Endometrium (tissue), 2 donors: ENCODE measurements around the gene MBD5.

Experiments
- FAIRE-seq: peaks from 2 replicates; lab custom pipeline; 2012; peaks lifted over from hg19 to GRCh38; lab: Jason Lieb, UNC
- donor health status: control.
- donor health status: control.

Gene MBD5

GRCh38 chr2:148023861-148024260 lies 3.0 kb downstream of the MBD5 start:
- FAIRE-seq = no peak

DNA sequence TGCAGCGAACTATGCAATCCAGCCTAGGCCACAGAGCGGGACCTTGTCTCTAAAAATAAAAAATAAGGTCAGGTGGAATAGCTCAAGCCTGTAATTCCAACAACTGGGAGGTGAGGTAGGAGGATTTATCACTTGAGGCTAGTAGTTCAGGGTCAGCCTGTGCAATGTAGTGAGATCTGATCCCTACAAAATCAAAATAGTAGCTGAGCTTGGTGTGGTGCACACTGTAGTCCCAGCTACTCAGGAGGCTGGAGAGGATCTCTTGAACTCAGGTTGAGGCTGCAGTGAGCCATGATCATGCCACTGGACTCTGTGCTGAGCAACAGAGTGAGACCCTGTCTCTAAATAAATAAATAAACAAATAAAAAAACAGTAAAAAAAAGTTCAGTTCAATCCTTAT lies 5.7 kb downstream of the MBD5 start:
- no peak for FAIRE-seq

DNA sequence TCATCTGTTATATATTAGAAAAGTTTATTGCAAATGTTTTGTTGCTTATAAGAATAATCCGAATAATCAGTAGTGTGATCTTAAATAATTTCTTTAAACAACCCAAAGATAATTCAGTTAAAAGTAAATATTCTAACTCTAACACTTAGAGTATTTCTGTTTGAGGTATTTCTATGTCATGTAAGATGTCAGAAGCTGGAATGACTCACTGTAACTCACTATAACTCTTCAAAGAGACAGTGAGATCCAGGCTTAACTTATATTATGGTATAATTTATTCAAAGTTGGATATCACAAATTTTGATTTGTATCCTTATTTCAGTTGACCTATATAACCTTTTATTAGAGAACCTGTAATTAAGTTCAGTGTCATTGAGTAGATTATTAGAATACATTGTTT lies 6.9 kb downstream of the MBD5 start:
- peak; percentile 37 for FAIRE-seq

DNA sequence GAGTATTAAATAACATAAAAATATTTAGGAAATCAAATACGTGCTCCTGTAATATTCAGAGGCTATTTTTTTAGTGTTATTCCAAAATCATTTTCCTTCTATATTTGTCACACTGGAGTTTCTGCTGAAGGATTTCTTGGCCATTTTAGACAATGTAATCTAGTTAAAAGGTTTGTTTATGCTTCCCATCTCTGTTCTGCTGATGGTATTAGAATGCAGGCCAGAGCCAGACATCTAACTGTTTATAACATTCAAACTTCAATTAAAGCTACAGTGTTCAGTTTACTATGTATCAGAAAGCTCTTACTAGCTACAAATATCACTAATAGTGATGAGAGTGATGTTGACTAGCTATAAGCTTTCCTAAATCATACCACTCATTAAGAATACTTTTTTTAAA lies 7.9 kb downstream of the MBD5 start:
- FAIRE-seq = no peak

DNA sequence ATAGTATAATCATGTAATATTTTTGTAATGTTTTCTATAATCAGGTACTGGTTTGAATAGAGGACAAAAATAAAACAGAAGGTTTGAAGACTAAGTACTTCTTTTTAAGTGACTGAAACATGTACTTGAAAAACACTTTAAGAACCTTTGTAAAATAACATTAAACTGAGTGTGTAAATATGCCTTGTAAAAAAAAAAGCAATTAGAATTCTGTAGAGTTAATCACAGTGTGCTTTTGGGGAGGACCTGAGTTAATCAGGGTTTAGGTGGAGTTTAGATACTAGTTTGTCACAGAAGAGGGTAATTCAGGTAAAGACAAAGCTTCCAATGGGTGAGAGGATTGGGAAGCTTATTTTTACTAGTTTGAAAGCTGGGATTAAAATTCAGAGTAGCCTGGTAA lies 10.3 kb downstream of the MBD5 start:
- FAIRE-seq = peak; percentile 66

DNA sequence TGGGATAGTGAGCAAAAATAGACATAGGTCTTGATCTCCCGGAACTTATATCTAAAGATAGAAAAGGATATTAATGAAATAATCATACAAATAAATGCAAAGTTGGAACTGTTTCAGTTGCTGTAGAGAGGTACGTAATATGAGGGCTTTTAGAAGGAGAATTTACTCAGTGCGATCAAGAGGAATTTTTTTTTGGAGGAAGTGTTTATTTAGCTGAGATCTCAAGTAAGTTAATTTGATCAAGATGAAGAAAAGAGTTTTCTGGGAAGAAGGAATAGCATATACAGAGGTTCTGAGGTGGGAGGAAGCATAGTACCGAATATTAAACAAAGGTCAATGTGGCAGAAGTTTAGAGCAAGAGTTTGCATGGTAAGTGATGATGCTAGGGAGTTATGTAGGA lies 11.3 kb downstream of the MBD5 start:
- no peak for FAIRE-seq

GRCh38 chr2:148039783-148040182 lies 18.9 kb downstream of the MBD5 start:
- FAIRE-seq = no peak

DNA sequence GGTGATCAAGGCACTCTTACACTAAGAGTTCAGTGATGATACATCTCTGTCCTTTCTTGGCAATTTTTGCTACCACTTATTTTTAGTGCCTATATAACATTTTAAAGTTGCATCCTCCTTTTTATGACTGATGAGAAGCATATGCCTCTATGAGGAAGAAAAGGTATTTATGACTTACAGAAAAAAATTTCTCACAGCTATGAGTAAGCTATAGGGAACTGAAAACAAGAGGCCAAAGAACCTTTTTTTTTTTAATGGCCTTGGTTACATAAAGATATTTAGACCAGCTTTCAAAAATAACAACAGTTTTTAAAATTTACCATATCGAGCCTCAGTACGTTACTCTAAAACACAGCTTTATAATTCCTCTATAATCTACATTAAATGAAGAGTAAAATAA lies 21.3 kb downstream of the MBD5 start:
- FAIRE-seq = no peak

GRCh38 chr2:148044322-148044721 lies 23.4 kb downstream of the MBD5 start:
- no peak for FAIRE-seq

DNA sequence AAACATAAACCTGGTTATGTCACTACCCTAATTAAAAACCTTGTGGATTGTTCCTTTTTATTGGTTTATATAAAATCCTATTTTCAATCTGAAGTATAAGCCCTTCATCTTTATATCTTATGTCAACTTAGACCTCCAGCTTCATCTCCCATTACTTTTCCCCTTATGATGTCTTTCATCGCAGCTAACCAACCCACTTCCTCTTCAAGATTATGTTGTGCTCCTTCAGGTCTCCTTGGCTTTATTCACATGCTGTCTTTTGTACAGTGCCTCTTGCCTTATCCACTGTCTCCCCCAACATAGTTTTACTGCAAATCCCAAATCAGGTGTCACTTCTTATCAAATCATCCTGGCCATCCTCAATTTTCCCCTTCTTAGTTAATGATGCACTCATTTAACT lies 25.9 kb downstream of the MBD5 start:
- FAIRE-seq = no peak

GRCh38 chr2:148048475-148049221 lies 27.8 kb downstream of the MBD5 start:
- no peak for FAIRE-seq

DNA sequence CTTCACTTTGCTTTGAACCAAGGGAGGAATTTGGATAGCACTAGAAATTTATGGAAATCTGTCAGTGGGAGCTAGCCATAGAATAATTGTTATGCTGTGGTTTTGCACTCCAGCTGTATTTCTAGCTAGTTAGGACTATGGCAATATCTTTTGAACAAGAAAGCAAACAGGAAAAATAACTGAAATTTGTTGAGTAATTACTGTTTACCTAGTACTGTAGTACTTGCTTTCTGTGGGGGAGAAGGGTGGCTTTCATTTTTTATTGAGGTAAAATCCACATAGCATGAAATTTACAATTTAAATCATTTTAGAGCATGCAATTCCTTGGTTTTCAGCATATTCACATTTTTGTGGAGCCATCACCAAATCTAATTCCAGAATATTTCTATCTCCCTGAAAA lies 28.4 kb downstream of the MBD5 start:
- no peak for FAIRE-seq

DNA sequence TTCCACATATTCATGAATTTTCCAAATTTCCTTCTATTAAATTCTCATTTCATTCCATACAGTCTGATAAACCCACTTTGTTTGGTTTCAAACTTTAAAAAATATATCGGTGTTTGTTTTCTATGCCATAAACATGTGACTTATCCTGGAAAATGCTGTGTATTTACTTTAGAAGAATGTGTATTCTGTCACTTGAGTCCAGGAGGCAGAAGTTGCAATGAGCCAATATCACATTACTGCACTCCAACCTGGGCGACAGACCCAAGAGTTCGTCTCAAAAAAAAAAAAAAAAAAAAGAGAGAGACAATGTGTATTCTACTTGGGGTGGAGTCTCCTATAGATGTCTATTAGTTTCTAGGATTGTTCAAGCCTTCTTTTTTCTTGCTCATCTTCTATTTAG lies 31.8 kb downstream of the MBD5 start:
- FAIRE-seq = no peak

DNA sequence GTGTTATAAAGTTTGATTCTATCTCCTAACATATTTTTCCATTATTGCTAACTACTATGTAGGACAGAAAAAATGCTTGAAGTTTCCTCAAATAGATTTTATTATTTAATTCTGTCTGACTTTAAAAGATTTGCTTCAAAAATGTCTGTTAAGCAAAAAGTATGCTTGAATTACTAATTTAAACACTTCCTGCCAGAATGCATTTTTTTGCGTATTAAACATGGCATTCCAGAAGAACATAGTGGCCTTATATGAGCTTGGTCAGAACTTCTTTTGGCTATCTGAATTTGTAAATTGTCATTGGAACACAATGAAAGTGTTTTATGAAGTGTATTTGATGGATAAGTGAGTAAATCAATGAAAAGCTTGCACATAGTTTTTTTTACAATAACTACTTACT lies 37.8 kb downstream of the MBD5 start:
- peak; percentile 91 for FAIRE-seq

GRCh38 chr2:148063633-148064032 lies 42.7 kb downstream of the MBD5 start:
- FAIRE-seq = no peak

DNA sequence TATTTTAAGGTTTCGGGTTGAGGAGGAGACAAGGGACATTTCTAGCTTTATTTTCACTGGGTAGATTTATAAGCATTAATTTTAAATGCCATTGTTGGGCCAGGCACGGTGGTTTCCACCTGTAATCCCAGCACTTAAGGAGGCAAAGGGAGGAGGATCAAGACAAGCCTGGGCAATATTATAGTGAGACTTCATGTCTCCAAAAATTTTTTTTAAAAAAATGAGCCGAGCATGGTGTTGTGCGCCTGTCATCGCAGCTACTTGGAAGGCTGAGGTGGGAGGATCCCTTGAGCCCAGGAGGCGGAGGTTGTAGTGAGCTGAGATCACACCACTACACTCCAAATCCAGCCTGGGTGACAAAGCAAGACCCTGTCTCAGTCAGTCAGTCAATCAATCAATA lies 45.0 kb downstream of the MBD5 start:
- FAIRE-seq = no peak

GRCh38 chr2:148067801-148068200 lies 46.9 kb downstream of the MBD5 start:
- FAIRE-seq = no peak

DNA sequence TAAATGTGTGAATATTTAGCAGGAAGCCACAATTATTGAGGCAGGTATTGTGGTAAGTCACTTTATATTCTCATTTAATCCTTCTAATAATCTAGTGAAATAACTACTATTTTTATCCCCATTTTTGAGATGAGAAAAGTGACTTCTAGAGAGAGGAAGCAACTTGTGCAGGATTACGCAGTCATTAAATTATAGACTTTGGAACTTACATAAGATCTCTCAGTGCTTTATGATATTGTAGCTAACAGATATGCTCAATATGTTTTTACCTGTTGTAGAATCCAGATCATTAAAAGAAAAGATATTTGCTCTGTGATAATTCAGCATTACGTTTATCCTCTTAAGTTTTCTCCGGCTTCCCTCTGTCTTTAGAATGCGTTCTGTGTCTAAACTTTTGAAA lies 50.5 kb downstream of the MBD5 start:
- FAIRE-seq = no peak

DNA sequence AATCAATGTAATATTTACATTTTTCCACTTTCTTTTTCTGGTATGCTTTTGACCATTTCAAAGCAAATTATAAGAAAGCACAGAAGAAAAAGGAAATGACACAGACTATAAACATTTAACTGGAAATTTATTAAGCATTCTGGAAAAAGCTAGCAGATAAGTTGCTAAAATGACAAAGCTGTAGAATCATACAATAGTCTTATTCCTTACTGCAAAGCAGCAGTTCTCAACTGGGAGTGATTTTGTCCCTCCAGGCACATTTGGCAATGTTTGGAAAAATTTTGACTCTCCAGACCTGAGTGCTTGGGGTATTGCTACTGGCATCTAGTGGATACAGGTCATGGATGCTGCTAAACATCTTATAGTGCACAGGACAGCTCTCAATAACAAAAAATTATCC lies 75.1 kb downstream of the MBD5 start:
- no peak for FAIRE-seq

DNA sequence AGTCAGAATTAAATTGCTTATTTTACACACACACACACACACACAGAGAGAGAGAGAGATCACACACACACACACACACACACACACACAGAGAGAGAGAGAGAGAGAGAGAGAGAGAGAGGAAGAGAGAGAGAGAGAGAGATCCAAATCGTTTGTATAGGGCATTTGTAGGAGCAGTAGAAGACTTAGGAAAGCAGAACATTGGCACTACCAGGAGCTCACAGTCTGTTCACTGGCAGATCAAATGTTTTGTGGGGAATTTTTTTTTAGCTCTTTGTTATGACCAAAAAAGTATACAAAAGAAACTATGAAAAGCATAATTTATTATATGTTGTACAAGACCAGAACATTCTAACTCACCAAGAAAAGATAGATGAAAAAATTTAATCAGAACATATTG lies 81.8 kb downstream of the MBD5 start:
- FAIRE-seq = no peak

DNA sequence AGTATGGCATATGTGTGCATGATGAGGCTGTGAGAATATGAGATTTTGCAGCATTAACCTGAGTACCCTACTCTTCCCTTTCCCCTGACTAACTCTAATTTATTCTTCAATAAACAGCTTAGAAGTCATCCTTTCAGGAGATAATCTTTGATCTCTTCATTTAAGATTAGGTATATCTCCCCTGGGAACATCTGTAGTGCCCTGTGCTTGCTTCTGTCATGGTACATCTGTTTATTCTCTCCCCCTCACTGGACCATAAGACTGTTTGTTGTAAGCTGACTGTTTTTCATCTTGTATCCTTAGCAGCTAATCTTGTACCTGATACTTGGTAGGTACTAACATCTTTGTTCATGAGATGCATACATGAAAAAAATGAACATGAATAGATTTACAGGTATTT lies 83.1 kb downstream of the MBD5 start:
- FAIRE-seq = no peak

GRCh38 chr2:148106331-148106730 lies 85.4 kb downstream of the MBD5 start:
- FAIRE-seq = peak; percentile 74

DNA sequence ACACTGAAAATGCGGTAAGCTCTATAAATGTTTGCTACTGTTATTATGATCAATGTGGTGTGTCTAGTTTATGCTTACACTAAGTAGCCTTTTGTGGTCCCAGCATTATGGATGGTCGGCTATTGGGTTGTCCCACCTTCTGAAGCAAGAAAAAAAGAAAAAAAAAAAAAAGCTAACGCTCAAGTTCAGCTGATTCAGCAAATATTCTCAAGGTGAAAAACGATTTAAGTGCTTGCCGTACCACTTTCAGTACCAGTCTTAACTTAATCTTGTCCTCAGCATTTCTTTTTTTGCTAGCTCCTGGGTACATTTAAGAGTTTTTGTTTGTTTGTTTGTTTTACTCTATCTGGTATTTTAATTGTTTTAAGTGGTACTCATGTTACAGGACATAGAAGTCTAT lies 87.5 kb downstream of the MBD5 start:
- FAIRE-seq = no peak

DNA sequence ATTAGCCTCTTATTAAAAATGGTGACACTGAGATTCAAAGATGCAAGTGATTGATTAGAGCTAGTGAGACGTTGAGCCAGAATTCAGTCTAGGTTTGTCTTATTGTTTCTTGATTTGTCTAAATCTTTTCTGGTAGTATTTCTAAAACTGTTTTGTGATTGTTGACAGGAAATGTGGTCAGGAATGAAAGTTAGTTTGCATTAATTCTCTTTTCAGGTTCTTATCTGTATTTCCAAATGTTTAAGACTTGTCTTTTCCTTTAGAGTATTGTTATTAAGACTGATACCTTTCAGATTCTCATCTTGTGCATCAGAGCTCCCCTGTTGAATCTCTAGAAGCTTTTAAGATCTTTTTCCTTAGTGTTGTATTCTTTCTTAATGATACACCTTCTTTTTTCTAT lies 89.3 kb downstream of the MBD5 start:
- FAIRE-seq = no peak

GRCh38 chr2:148122788-148123187 lies 101.9 kb downstream of the MBD5 start:
- FAIRE-seq = no peak
